ENCODE results near the gene UGGT2. TPM values are rescaled to one million over a fixed set of nuclear protein-coding genes. Genes with fewer than 3 reads are reported as not detected.

Gene UGGT2
- total RNA-seq, 1 experiment from 2014 or later, result 34.5 TPM

GRCh38 chr13:95954266-95954665 is 98.9 kb downstream of the UGGT2 start:
- H3K27me3 Mint-ChIP-seq (ENCODE audit: low read depth), result no peaks in the 10 kb centered on the region
- no peak overlapping the region for H3K4me2 ChIP-seq (ENCODE audit: insufficient read depth, insufficient read length, low read length)
- no peak for TF ChIP-seq CTCF (conservative IDR thresholded peaks at IDR 0.05)
- H2AK5ac ChIP-seq (ENCODE audit: insufficient read length, low read length), result no peak overlapping the region
- H3K4ac ChIP-seq (ENCODE audit: low read depth, low read length), result no peak overlapping the region
- peaks cover 52 to 62% of the 10 kb centered on the region in 2 experiments for H3K9me3 Mint-ChIP-seq
- no peak overlapping the region for H2BK12ac ChIP-seq (ENCODE audit: insufficient read length, low read depth, low read length)
- H4K91ac ChIP-seq (ENCODE audit: insufficient read length, low read depth, low read length), result no peak overlapping the region
- no peak overlapping the region for H4K8ac ChIP-seq (replicated peaks; ENCODE audit: insufficient read length, low read depth, low read length)
- H3K27ac Mint-ChIP-seq, result peak overlapping the region; percentile 87 to 95 (median 94)
- H2BK120ac ChIP-seq (ENCODE audit: low read depth, low read length, poor library complexity, severe bottlenecking), result no peak overlapping the region
- peak overlapping the region; percentile 10 to 57; a peak in 3 of 5 replicates for H3K4me3 Mint-ChIP-seq
- H3K23ac ChIP-seq (ENCODE audit: insufficient read length, low read depth, low read length), result no peak overlapping the region
- no peak overlapping the region for H2AFZ ChIP-seq (ENCODE audit: low read length)
- H3K18ac ChIP-seq (ENCODE audit: insufficient read length, low read depth, low read length), result no peak overlapping the region
- DNase-seq, result no peak
- peaks cover 38 to 81% (median 71%) of the 10 kb centered on the region in 3 experiments for H3K36me3 Mint-ChIP-seq (ENCODE audit: insufficient read depth in 1 of 3, low read depth in 3 of 3)
- H2BK5ac ChIP-seq (ENCODE audit: insufficient read length, low read length), result no peak overlapping the region
- H3K79me2 ChIP-seq (ENCODE audit: insufficient read depth, low read length), result no peaks in the 10 kb centered on the region; the same call in 1 of the 2 replicates
- no peak overlapping the region for H4K5ac ChIP-seq (ENCODE audit: insufficient read length, low read depth, low read length)
- peaks cover 2% of the 10 kb centered on the region for H3K4me1 ChIP-seq (ENCODE audit: insufficient read depth, low read length)
- H3T11ph ChIP-seq (ENCODE audit: low read length), result no peak overlapping the region
- H3K4me1 Mint-ChIP-seq, result peaks cover 28 to 48% of the 10 kb centered on the region in 2 experiments
- H3K9ac ChIP-seq (ENCODE audit: extremely low read depth, insufficient read length, low read length), result no peak overlapping the region
- no peaks in the 10 kb centered on the region for H4K20me1 ChIP-seq (ENCODE audit: control insufficient read depth, insufficient read depth, insufficient read length)
- H3K27ac ChIP-seq (ENCODE audit: insufficient read length, low read depth, low read length), result no peak overlapping the region
- no peak overlapping the region for H2BK15ac ChIP-seq (ENCODE audit: low read depth, low read length)
- no peaks in the 10 kb centered on the region for H3K23me2 ChIP-seq (ENCODE audit: insufficient read length, low read depth, low read length, poor library complexity, severe bottlenecking)
- no peak overlapping the region for H2BK20ac ChIP-seq (ENCODE audit: low read depth, low read length, poor library complexity, severe bottlenecking)
- no peak overlapping the region for H3K56ac ChIP-seq (ENCODE audit: insufficient read length, low read depth, low read length)
- peaks cover 4% of the 10 kb centered on the region for H3K9me3 ChIP-seq (ENCODE audit: control insufficient read depth, low read depth, low read length)
- no peak overlapping the region for H3K14ac ChIP-seq (ENCODE audit: insufficient read depth, low read length)
- H3K79me1 ChIP-seq (ENCODE audit: insufficient read depth, low read depth, low read length, poor library complexity, severe bottlenecking), result no peaks in the 10 kb centered on the region
- H3K27me3 ChIP-seq (ENCODE audit: insufficient read depth, low read length), result no peaks in the 10 kb centered on the region
